ENCODE results near the gene EXOC2.

GRCh38 chr6:707576-708236 is 14.8 kb upstream of the EXOC2 start:
- TF ChIP-seq POLR2A (IDR thresholded peaks at IDR 0.05; ENCODE audit: low read depth, low read length): no peak
- TF ChIP-seq TAF1 (IDR thresholded peaks at IDR 0.05; ENCODE audit: low read depth, low read length): no peak
